K562 (cell line): ENCODE measurements around the gene DRC3. TPM values are rescaled to one million over a fixed set of nuclear protein-coding genes. Genes with fewer than 3 reads are reported as not detected.

Source experiments
- ATAC-seq: fragments of 200-7000 bp; cut with Tn5 transposase; 3 replicates; pipeline ENCODE4 v1.9.1; 2020; ENCODE audit warnings: moderate library complexity
- BruUV-seq: library from RNA; stranded (reverse); fragments of 400-500 nt; replicated peaks from 2 replicates; lab custom pipeline; 2021; lab: Mats Ljungman, UMichigan
- CTCF ChIA-PET: fragments of 300-600 bp; formaldehyde crosslinking; extraction: SDS; loops from one replicate; lab custom pipeline; 2021; ENCODE audit warnings: low intra/inter-chr PET ratio; lab: Yijun Ruan, JAX
- POLR2A ChIA-PET: fragments of 300-600, 350-650 bp; sonication (Branson Sonifier 250); formaldehyde crosslinking; extraction: SDS; loops from one replicate; lab custom pipeline; 2021; ENCODE audit warnings: antibody characterized with exemption, inconsistent platforms; lab: Yijun Ruan, JAX
- DNase-seq, 4 experiments: peaks; one replicate each; pipeline versions ENCODE4 v3.0.0 to v3.0.0-alpha.2; 2011 to 2018; ENCODE audit warnings: low spot score in 3 of 4, mixed read lengths in 3 of 4; ENCODE audit errors: extremely low read depth in 1 of 4
- FAIRE-seq: peaks from 2 replicates; lab custom pipeline; 2011; peaks lifted over from hg19 to GRCh38; lab: Jason Lieb, UNC
- H2AFZ ChIP-seq: 2 replicates; pipeline ENCODE4 v1.6.0; 2011; ENCODE audit warnings: low read depth, low read length, control low read depth, inconsistent platforms
- H3K27ac ChIP-seq: fragments of 200-600 bp; 3 replicates; pipeline ENCODE4 v1.8.0; 2011; ENCODE audit warnings: low read depth, mild to moderate bottlenecking, control low read depth, inconsistent platforms, low read length, moderate library complexity, mixed read lengths; ENCODE audit errors: extremely low read depth
- H3K27me3 ChIP-seq, 2 experiments: fragments of 300-600 bp in 1 of 2; 2 replicates in 1 of 2; 3 replicates in 1 of 2; pipeline versions ENCODE4 v1.6.0 to v1.8.0; 2011; ENCODE audit warnings: inconsistent platforms in 2 of 2, low read length in 2 of 2, mild to moderate bottlenecking in 1 of 2, mixed read lengths in 1 of 2, moderate library complexity in 1 of 2; ENCODE audit not compliant: control insufficient read depth in 2 of 2, insufficient read depth in 2 of 2
- H3K36me3 ChIP-seq: fragments of 300-600 bp; 3 replicates; pipeline ENCODE4 v1.8.0; 2011; ENCODE audit warnings: mild to moderate bottlenecking, low read length, inconsistent platforms; ENCODE audit not compliant: control insufficient read depth, insufficient read depth
- H3K4me1 ChIP-seq, 2 experiments: fragments of 200-600 bp in 1 of 2; replicated peaks in 1 of 2; 2 replicates in 1 of 2; 3 replicates in 1 of 2; pipeline versions ENCODE4 v1.5.1 to v1.8.0; 2011; ENCODE audit warnings: inconsistent platforms in 2 of 2, low read length in 2 of 2, mild to moderate bottlenecking in 1 of 2, mixed read lengths in 1 of 2, moderate library complexity in 1 of 2; ENCODE audit not compliant: control insufficient read depth in 2 of 2, insufficient read depth in 2 of 2
- H3K4me2 ChIP-seq: 2 replicates; pipeline ENCODE4 v1.6.1; 2011; ENCODE audit warnings: low read length, control low read depth, inconsistent platforms, mixed read lengths; ENCODE audit not compliant: insufficient read depth
- H3K4me3 ChIP-seq: fragments of 200-600 bp; sonication (generic), shearing (Covaris generic); 2 replicates; pipeline ENCODE4 v1.5.1; 2016; ENCODE audit warnings: control low read depth, inconsistent platforms
- H3K79me2 ChIP-seq: fragments of 200-600 bp; 3 replicates; pipeline ENCODE4 v1.8.0; 2011; ENCODE audit warnings: low read length, inconsistent platforms; ENCODE audit not compliant: control insufficient read depth, insufficient read depth
- H3K9ac ChIP-seq, 2 experiments: 2 replicates each; pipeline versions ENCODE4 v1.6.0 to v1.6.1; 2011; ENCODE audit warnings: low read depth in 2 of 2, low read length in 2 of 2, control low read depth in 1 of 2, inconsistent platforms in 1 of 2, mild to moderate bottlenecking in 1 of 2, mixed read lengths in 1 of 2; ENCODE audit not compliant: insufficient read depth in 1 of 2
- H3K9me1 ChIP-seq: one replicate; pipeline ENCODE4 v1.6.0; 2011; ENCODE audit warnings: inconsistent platforms, mild to moderate bottlenecking, low read length, moderate library complexity; ENCODE audit not compliant: control insufficient read depth, insufficient read depth
- H3K9me3 ChIP-seq: replicated peaks from 2 replicates; pipeline ENCODE4 v1.5.1; 2011; ENCODE audit warnings: low read depth, low read length, inconsistent platforms; ENCODE audit not compliant: control insufficient read depth, insufficient read depth
- H4K20me1 ChIP-seq: replicated peaks from 2 replicates; pipeline ENCODE4 v1.6.1; 2011; ENCODE audit warnings: low read length, inconsistent platforms, mixed read lengths; ENCODE audit not compliant: control insufficient read depth, insufficient read depth
- CBFA2T2 ChIP-seq: fragments of 450-650 bp; conservative IDR thresholded peaks from 2 replicates; pipeline ENCODE4 v1.6.1; 2017; ENCODE audit warnings: mild to moderate bottlenecking
- FOXM1 ChIP-seq, 2 experiments: fragments of 450-650 bp in 1 of 2; sonication (generic) in 1 of 2; formaldehyde crosslinking in 1 of 2; IDR thresholded peaks; 2 replicates each; pipeline versions ENCODE4 v1.6.1 to v1.9.0; 2017 to 2022; ENCODE audit warnings: low read depth in 2 of 2, mild to moderate bottlenecking in 2 of 2, missing genetic modification reagents in 1 of 2, moderate library complexity in 1 of 2
- MCM3 ChIP-seq: fragments of 450-650 bp; IDR thresholded peaks from 2 replicates; pipeline ENCODE4 v1.6.1; 2016
- NFIC ChIP-seq: fragments of 450-650 bp; IDR thresholded peaks from 2 replicates; pipeline ENCODE4 v1.6.1; 2017; ENCODE audit warnings: mild to moderate bottlenecking, inconsistent platforms
- NRF1 ChIP-seq, 2 experiments: fragments of 450-650 bp; IDR thresholded peaks in 1 of 2; conservative IDR thresholded peaks in 1 of 2; 2 replicates each; pipeline ENCODE4 v1.6.1; 2014; ENCODE audit warnings: mild to moderate bottlenecking in 2 of 2
- PCBP2 ChIP-seq: fragments of 200-400 bp; formaldehyde crosslinking; IDR thresholded peaks from 2 replicates; pipeline ENCODE4 v1.6.1; 2018; ENCODE audit warnings: low read length, low read depth, mild to moderate bottlenecking, moderate library complexity; ENCODE audit not compliant: poor library complexity, severe bottlenecking
- PML ChIP-seq: IDR thresholded peaks from 2 replicates; pipeline ENCODE4 v1.6.1; 2012; ENCODE audit warnings: low read length, inconsistent platforms
- PRMT5 ChIP-seq: sonication (generic); formaldehyde crosslinking; IDR thresholded peaks from 2 replicates; pipeline ENCODE4 v1.5.0; 2020; ENCODE audit warnings: missing genetic modification reagents
- TAL1 ChIP-seq: fragments of 450-650 bp; IDR thresholded peaks from 2 replicates; pipeline ENCODE4 v1.6.1; 2016; ENCODE audit warnings: mild to moderate bottlenecking
- TEAD1 ChIP-seq, 2 experiments: fragments of 450-650 bp in 1 of 2; sonication (generic) in 1 of 2; formaldehyde crosslinking; IDR thresholded peaks; 2 replicates each; pipeline versions ENCODE4 v1.4.0 to v1.8.0; 2020 to 2022; ENCODE audit warnings: mild to moderate bottlenecking in 2 of 2, missing genetic modification reagents in 1 of 2
- ZNF408 ChIP-seq: fragments of 250-450 bp; sonication (Bioruptor Pico); IDR thresholded peaks from 2 replicates; pipeline ENCODE4 v1.4.0; 2020; ENCODE audit warnings: low read depth, mild to moderate bottlenecking, moderate library complexity
- ZNF695 ChIP-seq: fragments of 450-650 bp; formaldehyde crosslinking; IDR thresholded peaks from 2 replicates; pipeline ENCODE4 v1.4.0; 2020; ENCODE audit warnings: mild to moderate bottlenecking, moderate library complexity
- ZNF75A ChIP-seq: fragments of 450-650 bp; formaldehyde crosslinking; IDR thresholded peaks from 2 replicates; pipeline ENCODE4 v1.4.0; 2020; ENCODE audit warnings: mild to moderate bottlenecking
- WGBS: fragments of 100-300 bp; shearing (Covaris generic); methylation state at CpG from one replicate; pipeline ENCODE4 v1.1.6; 2016; ENCODE audit warnings: low coverage, mixed read lengths; ENCODE audit not compliant: insufficient coverage; ENCODE audit errors: missing lambda C conversion rate; 5-methylcytosine and 5-hydroxymethylcytosine counted together
- in situ Hi-C: fragments of 300-500 bp; cut with MboI; formaldehyde crosslinking; loops from 4 replicates; pipeline ENCODE4 v1.15.0; 2018; ENCODE audit warnings: inconsistent platforms, mixed read lengths
- intact Hi-C: fragments of 100-400 bp; cut with micrococcal nuclease; formaldehyde crosslinking; loops from 2 replicates; pipeline ENCODE4 v1.14.2; 2022
- polyA plus RNA-seq, 8 experiments: library from polyadenylated mRNA; depleted of rRNA in 4 of 8; stranded (reverse) in 5 of 8; unstranded in 3 of 8; fragments of >200 nt; fragmentation: Nextera tagmentation in 2 of 8; fragmentation: Illumina TruSeq in 1 of 8; extraction: Ambion mirVana in 2 of 8; extraction: Trizol in 1 of 8; gene quantifications; 2 replicates each; pipeline versions ENCODE4 v1.2.1 to v1.2.3, GENCODE V29; 2011 to 2014; ENCODE audit warnings: inconsistent platforms in 1 of 8, missing spikeins in 1 of 8
- total RNA-seq, 7 experiments: library from RNA; depleted of rRNA in 6 of 7; stranded (reverse); fragments of >200 nt in 6 of 7; fragmentation: Illumina TruSeq in 2 of 7; extraction: Trizol in 2 of 7; gene quantifications; 2 replicates each; pipeline versions ENCODE4 v1.2.1 to v1.2.3, GENCODE V29; 2011 to 2021; ENCODE audit warnings: low replicate concordance in 1 of 7
- TF ChIP-seq, protein P1 (sequence below): fragments of 450-650 bp; IDR thresholded peaks from 2 replicates; pipeline ENCODE4 v1.6.1; 2016
- TF ChIP-seq, protein P2 (sequence below): fragments of 450-650 bp; IDR thresholded peaks from 2 replicates; pipeline ENCODE4 v1.6.1; 2017; ENCODE audit warnings: mild to moderate bottlenecking, moderate library complexity

The DRC3 gene
- total and polyA plus RNA-seq, 9 of the 15 experiments (the other 6 are each of a cell fraction or from before 2014, with no cell fraction given) = 0.10 to 0.84 (median 0.30) TPM; not detected in 3

DNA sequence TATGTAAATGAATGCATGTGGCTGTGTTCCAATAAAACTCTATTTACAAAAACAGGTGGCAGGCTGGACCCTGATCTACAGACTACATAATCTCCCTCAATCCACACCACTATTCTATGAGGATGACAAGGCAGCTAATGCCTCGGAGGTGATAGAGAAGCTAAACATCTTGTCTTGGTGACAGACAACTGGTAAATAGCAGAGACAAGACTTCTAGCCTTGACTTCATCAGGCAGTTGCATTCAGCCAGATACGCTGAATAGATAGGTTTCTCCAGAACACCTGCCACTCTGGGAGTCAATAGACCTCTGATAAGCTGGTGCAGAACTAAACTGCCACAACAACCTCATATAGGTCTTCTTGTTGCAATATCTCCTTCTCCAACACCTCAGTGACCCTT, 63.0 kb downstream of the DRC3 start (continued):
- TF ChIP-seq, protein P1, sequence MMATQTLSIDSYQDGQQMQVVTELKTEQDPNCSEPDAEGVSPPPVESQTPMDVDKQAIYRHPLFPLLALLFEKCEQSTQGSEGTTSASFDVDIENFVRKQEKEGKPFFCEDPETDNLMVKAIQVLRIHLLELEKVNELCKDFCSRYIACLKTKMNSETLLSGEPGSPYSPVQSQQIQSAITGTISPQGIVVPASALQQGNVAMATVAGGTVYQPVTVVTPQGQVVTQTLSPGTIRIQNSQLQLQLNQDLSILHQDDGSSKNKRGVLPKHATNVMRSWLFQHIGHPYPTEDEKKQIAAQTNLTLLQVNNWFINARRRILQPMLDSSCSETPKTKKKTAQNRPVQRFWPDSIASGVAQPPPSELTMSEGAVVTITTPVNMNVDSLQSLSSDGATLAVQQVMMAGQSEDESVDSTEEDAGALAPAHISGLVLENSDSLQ = peak; percentile 44; the same call in 1 of the 2 replicates
- TF ChIP-seq ZNF408 (CRISPR knock-in tag) (no peak), PML (0 out of 2 replicates have a peak, but pooled peaks have one; percentile 36), TAL1 (peak; percentile 87), FOXM1 (IDR thresholded peaks at IDR 0.05; ENCODE audit: low read depth) (peak; percentile 30; the same call in 1 of the 2 replicates), FOXM1 (CRISPR knock-in tag; IDR thresholded peaks at IDR 0.05; ENCODE audit: low read depth) (no peak), CBFA2T2 (peak; percentile 88), NFIC (peak; percentile 72)

DNA sequence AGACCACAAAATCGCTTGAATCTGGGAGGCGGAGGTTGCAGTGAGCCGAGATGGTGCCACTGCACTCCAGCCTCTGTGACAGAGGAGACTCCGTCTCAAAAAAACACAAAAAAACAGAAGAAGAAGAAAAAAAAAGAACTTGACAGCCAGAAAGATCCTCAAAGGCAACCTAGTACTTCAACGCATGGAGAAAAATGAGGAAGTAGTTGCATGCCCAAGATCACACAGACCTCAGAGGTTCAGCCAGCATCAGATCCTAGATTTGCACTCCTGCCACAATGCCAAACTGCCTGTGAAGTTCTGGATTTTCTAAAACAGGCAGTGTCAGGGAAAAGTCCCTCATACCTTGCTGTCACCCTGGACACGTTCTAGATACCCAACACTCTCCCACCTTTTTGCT, 64.8 kb downstream of the DRC3 start:
- Histone ChIP-seq H3K4me2 (peak overlapping the region; percentile 39), H3K9me1 (no peaks in the 10 kb centered on the region), H3K4me3 (no peak overlapping the region), H2AFZ (no peak overlapping the region), H3K79me2 (peaks cover 60% of the 10 kb centered on the region), H3K27ac (no peak overlapping the region), H3K4me1 (peaks cover 24 to 33% of the 10 kb centered on the region in 2 experiments; a peak in 4 of 5 replicates), H3K36me3 (no peaks in the 10 kb centered on the region), H3K9ac (no peak overlapping the region), H4K20me1 (no peaks in the 10 kb centered on the region; the same call in 1 of the 2 replicates), H3K9me3 (no peaks in the 10 kb centered on the region), H3K27me3 (no peaks in the 10 kb centered on the region)
- DNase-seq = no peak
- POLR2A ChIA-PET = interaction anchor here (0.8 to 1.0 kb wide), 2 partner anchors 38 to 222 kb away, joined by 3 read pairs; no protein-coding TSS in a partner anchor
- WGBS = 62% methylated on average over 4 of the region's 6 CpGs
- intact Hi-C loops (loop anchor here (5.0 kb wide), 1 partner anchor 355 kb away; the partner anchor contains the start of gene RAI1), in situ Hi-C loops (no loop called here)
- CTCF ChIA-PET = no interaction called here
- ATAC-seq = no peak
- no TSS peak for BruUV-seq
- no peak for FAIRE-seq
- TF ChIP-seq, protein P2, sequence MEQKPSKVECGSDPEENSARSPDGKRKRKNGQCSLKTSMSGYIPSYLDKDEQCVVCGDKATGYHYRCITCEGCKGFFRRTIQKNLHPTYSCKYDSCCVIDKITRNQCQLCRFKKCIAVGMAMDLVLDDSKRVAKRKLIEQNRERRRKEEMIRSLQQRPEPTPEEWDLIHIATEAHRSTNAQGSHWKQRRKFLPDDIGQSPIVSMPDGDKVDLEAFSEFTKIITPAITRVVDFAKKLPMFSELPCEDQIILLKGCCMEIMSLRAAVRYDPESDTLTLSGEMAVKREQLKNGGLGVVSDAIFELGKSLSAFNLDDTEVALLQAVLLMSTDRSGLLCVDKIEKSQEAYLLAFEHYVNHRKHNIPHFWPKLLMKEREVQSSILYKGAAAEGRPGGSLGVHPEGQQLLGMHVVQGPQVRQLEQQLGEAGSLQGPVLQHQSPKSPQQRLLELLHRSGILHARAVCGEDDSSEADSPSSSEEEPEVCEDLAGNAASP = no peak
- no peak for TF ChIP-seq PRMT5 (CRISPR knock-in tag)
- no peak for TF ChIP-seq TEAD1 (CRISPR knock-in tag; IDR thresholded peaks at IDR 0.05)
- no peak for TF ChIP-seq NRF1 (conservative IDR thresholded peaks at IDR 0.05 in 1 of 2, IDR thresholded peaks at IDR 0.05 in 1 of 2)
- no peak for TF ChIP-seq MCM3
- TF ChIP-seq ZNF75A (CRISPR knock-in tag) = no peak
- TF ChIP-seq ZNF695 = no peak
- TF ChIP-seq PCBP2 = no peak
